Measurements from ENCODE around the gene GDF10.

- no peak for TF ChIP-seq SUZ12 (IDR thresholded peaks at IDR 0.05; ENCODE audit: low read length)
- no peak for TF ChIP-seq JUND (IDR thresholded peaks at IDR 0.05; ENCODE audit: low read length)
- no peak for TF ChIP-seq YY1 (IDR thresholded peaks at IDR 0.05; ENCODE audit: low read depth, low read length)
- TF ChIP-seq CTCF (IDR thresholded peaks at IDR 0.05; ENCODE audit: control extremely low read depth in 1 of 3, insufficient read depth in 1 of 3, low read depth in 1 of 3, low read length in 3 of 3): no peak
- TF ChIP-seq SIN3A (conservative IDR thresholded peaks at IDR 0.05 in 1 of 2, IDR thresholded peaks at IDR 0.05 in 1 of 2; ENCODE audit: low read depth in 1 of 2, low read length in 2 of 2): no peak
- TF ChIP-seq POLR2A (IDR thresholded peaks at IDR 0.05; ENCODE audit: control extremely low read depth in 1 of 2, low read depth in 2 of 2, low read length in 2 of 2): no peak
- no peak for TF ChIP-seq CEBPB (IDR thresholded peaks at IDR 0.05; ENCODE audit: low read depth, low read length)
- no peak for TF ChIP-seq BRCA1 (IDR thresholded peaks at IDR 0.05; ENCODE audit: low read depth, low read length)
- TF ChIP-seq TAF1 (IDR thresholded peaks at IDR 0.05; ENCODE audit: low read depth, low read length): no peak
- no peak for TF ChIP-seq POLR2AphosphoS5 (IDR thresholded peaks at IDR 0.05; ENCODE audit: low read depth, low read length)
- no peak for TF ChIP-seq NRF1 (IDR thresholded peaks at IDR 0.05; ENCODE audit: low read depth, low read length)
Observed at GRCh38 chr10:47298715-47299114, 1.3 kb upstream of the GDF10 start.
